K562 (cell line): ENCODE data around the gene SLC22A23. TPM values are rescaled to one million over a fixed set of nuclear protein-coding genes. Genes with fewer than 3 reads are reported as not detected.

ENCODE experiments used
- ATAC-seq: fragments of 200-7000 bp; cut with Tn5 transposase; 3 replicates; pipeline ENCODE4 v1.9.1; 2020; ENCODE audit warnings: moderate library complexity
- BruUV-seq: library from RNA; stranded (reverse); fragments of 400-500 nt; replicated peaks from 2 replicates; lab custom pipeline; 2021; lab: Mats Ljungman, UMichigan
- CTCF ChIA-PET: fragments of 300-600 bp; formaldehyde crosslinking; extraction: SDS; loops from one replicate; lab custom pipeline; 2021; ENCODE audit warnings: low intra/inter-chr PET ratio; lab: Yijun Ruan, JAX
- POLR2A ChIA-PET: fragments of 300-600, 350-650 bp; sonication (Branson Sonifier 250); formaldehyde crosslinking; extraction: SDS; loops from one replicate; lab custom pipeline; 2021; ENCODE audit warnings: antibody characterized with exemption, inconsistent platforms; lab: Yijun Ruan, JAX
- DNase-seq, 4 experiments: peaks; one replicate each; pipeline versions ENCODE4 v3.0.0 to v3.0.0-alpha.2; 2011 to 2018; ENCODE audit warnings: low spot score in 3 of 4, mixed read lengths in 3 of 4; ENCODE audit errors: extremely low read depth in 1 of 4
- FAIRE-seq: peaks from 2 replicates; lab custom pipeline; 2011; peaks lifted over from hg19 to GRCh38; lab: Jason Lieb, UNC
- H2AFZ ChIP-seq: 2 replicates; pipeline ENCODE4 v1.6.0; 2011; ENCODE audit warnings: low read depth, low read length, control low read depth, inconsistent platforms
- H3K27ac ChIP-seq: fragments of 200-600 bp; 3 replicates; pipeline ENCODE4 v1.8.0; 2011; ENCODE audit warnings: low read depth, mild to moderate bottlenecking, control low read depth, inconsistent platforms, low read length, moderate library complexity, mixed read lengths; ENCODE audit errors: extremely low read depth
- H3K27me3 ChIP-seq, 2 experiments: fragments of 300-600 bp in 1 of 2; 2 replicates in 1 of 2; 3 replicates in 1 of 2; pipeline versions ENCODE4 v1.6.0 to v1.8.0; 2011; ENCODE audit warnings: inconsistent platforms in 2 of 2, low read length in 2 of 2, mild to moderate bottlenecking in 1 of 2, mixed read lengths in 1 of 2, moderate library complexity in 1 of 2; ENCODE audit not compliant: control insufficient read depth in 2 of 2, insufficient read depth in 2 of 2
- H3K36me3 ChIP-seq: fragments of 300-600 bp; 3 replicates; pipeline ENCODE4 v1.8.0; 2011; ENCODE audit warnings: mild to moderate bottlenecking, low read length, inconsistent platforms; ENCODE audit not compliant: control insufficient read depth, insufficient read depth
- H3K4me1 ChIP-seq, 2 experiments: fragments of 200-600 bp in 1 of 2; replicated peaks in 1 of 2; 2 replicates in 1 of 2; 3 replicates in 1 of 2; pipeline versions ENCODE4 v1.5.1 to v1.8.0; 2011; ENCODE audit warnings: inconsistent platforms in 2 of 2, low read length in 2 of 2, mild to moderate bottlenecking in 1 of 2, mixed read lengths in 1 of 2, moderate library complexity in 1 of 2; ENCODE audit not compliant: control insufficient read depth in 2 of 2, insufficient read depth in 2 of 2
- H3K4me2 ChIP-seq: 2 replicates; pipeline ENCODE4 v1.6.1; 2011; ENCODE audit warnings: low read length, control low read depth, inconsistent platforms, mixed read lengths; ENCODE audit not compliant: insufficient read depth
- H3K4me3 ChIP-seq: fragments of 200-600 bp; sonication (generic), shearing (Covaris generic); 2 replicates; pipeline ENCODE4 v1.5.1; 2016; ENCODE audit warnings: control low read depth, inconsistent platforms
- H3K79me2 ChIP-seq: fragments of 200-600 bp; 3 replicates; pipeline ENCODE4 v1.8.0; 2011; ENCODE audit warnings: low read length, inconsistent platforms; ENCODE audit not compliant: control insufficient read depth, insufficient read depth
- H3K9ac ChIP-seq, 2 experiments: 2 replicates each; pipeline versions ENCODE4 v1.6.0 to v1.6.1; 2011; ENCODE audit warnings: low read depth in 2 of 2, low read length in 2 of 2, control low read depth in 1 of 2, inconsistent platforms in 1 of 2, mild to moderate bottlenecking in 1 of 2, mixed read lengths in 1 of 2; ENCODE audit not compliant: insufficient read depth in 1 of 2
- H3K9me1 ChIP-seq: one replicate; pipeline ENCODE4 v1.6.0; 2011; ENCODE audit warnings: inconsistent platforms, mild to moderate bottlenecking, low read length, moderate library complexity; ENCODE audit not compliant: control insufficient read depth, insufficient read depth
- H3K9me3 ChIP-seq: replicated peaks from 2 replicates; pipeline ENCODE4 v1.5.1; 2011; ENCODE audit warnings: low read depth, low read length, inconsistent platforms; ENCODE audit not compliant: control insufficient read depth, insufficient read depth
- H4K20me1 ChIP-seq: replicated peaks from 2 replicates; pipeline ENCODE4 v1.6.1; 2011; ENCODE audit warnings: low read length, inconsistent platforms, mixed read lengths; ENCODE audit not compliant: control insufficient read depth, insufficient read depth
- DDX20 ChIP-seq: fragments of 450-650 bp; IDR thresholded peaks from 2 replicates; pipeline ENCODE4 v1.6.1; 2016; ENCODE audit warnings: missing genetic modification characterization, low read depth, mild to moderate bottlenecking, missing compliant biosample characterization, moderate library complexity
- DMBX1 ChIP-seq: fragments of 250-450 bp; sonication (Bioruptor Pico); IDR thresholded peaks from 2 replicates; pipeline ENCODE4 v1.8.0; 2022; ENCODE audit warnings: inconsistent platforms, mild to moderate bottlenecking, moderate library complexity, borderline replicate concordance
- KDM5B ChIP-seq: fragments of 200-600 bp; sonication (generic); IDR thresholded peaks from 2 replicates; pipeline ENCODE4 v1.6.1; 2012; ENCODE audit warnings: low read depth, mild to moderate bottlenecking, moderate library complexity, low read length, control low read depth, inconsistent platforms; ENCODE audit not compliant: insufficient replicate concordance
- NBN ChIP-seq: fragments of 450-650 bp; IDR thresholded peaks from 2 replicates; pipeline ENCODE4 v1.6.1; 2016; ENCODE audit warnings: low read depth, mild to moderate bottlenecking
- NFXL1 ChIP-seq: fragments of 450-650 bp; formaldehyde crosslinking; IDR thresholded peaks from 2 replicates; pipeline ENCODE4 v1.4.0; 2021; ENCODE audit warnings: mild to moderate bottlenecking
- PHF8 ChIP-seq: fragments of 200-600 bp; sonication (generic); IDR thresholded peaks from 2 replicates; pipeline ENCODE4 v1.6.1; 2012; ENCODE audit warnings: mixed run types, mild to moderate bottlenecking, inconsistent platforms, low read length, moderate library complexity, borderline replicate concordance
- PURB ChIP-seq: sonication (generic); formaldehyde crosslinking; IDR thresholded peaks from 2 replicates; pipeline ENCODE4 v1.9.0; 2021; ENCODE audit warnings: low read depth, mild to moderate bottlenecking, missing genetic modification reagents
- ZC3H4 ChIP-seq: sonication (generic); formaldehyde crosslinking; IDR thresholded peaks from 2 replicates; pipeline ENCODE4 v1.9.0; 2021; ENCODE audit warnings: missing genetic modification reagents, borderline replicate concordance
- ZKSCAN8 ChIP-seq: fragments of 200-800 bp; sonication (Bioruptor generic); IDR thresholded peaks from 2 replicates; pipeline ENCODE4 v1.6.1; 2016; ENCODE audit warnings: missing genetic modification characterization, missing compliant biosample characterization
- ZNF133 ChIP-seq: fragments of 250-450 bp; sonication (Bioruptor Pico); IDR thresholded peaks from 2 replicates; pipeline ENCODE4 v1.4.0; 2020; ENCODE audit warnings: mild to moderate bottlenecking
- ZNF785 ChIP-seq: fragments of 250-450 bp; sonication (Bioruptor Pico); IDR thresholded peaks from 2 replicates; pipeline ENCODE4 v1.4.0; 2020; ENCODE audit warnings: mild to moderate bottlenecking
- WGBS: fragments of 100-300 bp; shearing (Covaris generic); methylation state at CpG from one replicate; pipeline ENCODE4 v1.1.6; 2016; ENCODE audit warnings: low coverage, mixed read lengths; ENCODE audit not compliant: insufficient coverage; ENCODE audit errors: missing lambda C conversion rate; 5-methylcytosine and 5-hydroxymethylcytosine counted together
- in situ Hi-C: fragments of 300-500 bp; cut with MboI; formaldehyde crosslinking; loops from 4 replicates; pipeline ENCODE4 v1.15.0; 2018; ENCODE audit warnings: inconsistent platforms, mixed read lengths
- intact Hi-C: fragments of 100-400 bp; cut with micrococcal nuclease; formaldehyde crosslinking; loops from 2 replicates; pipeline ENCODE4 v1.14.2; 2022
- polyA plus RNA-seq, 8 experiments: library from polyadenylated mRNA; depleted of rRNA in 4 of 8; stranded (reverse) in 5 of 8; unstranded in 3 of 8; fragments of >200 nt; fragmentation: Nextera tagmentation in 2 of 8; fragmentation: Illumina TruSeq in 1 of 8; extraction: Ambion mirVana in 2 of 8; extraction: Trizol in 1 of 8; gene quantifications; 2 replicates each; pipeline versions ENCODE4 v1.2.1 to v1.2.3, GENCODE V29; 2011 to 2014; ENCODE audit warnings: inconsistent platforms in 1 of 8, missing spikeins in 1 of 8
- total RNA-seq, 7 experiments: library from RNA; depleted of rRNA in 6 of 7; stranded (reverse); fragments of >200 nt in 6 of 7; fragmentation: Illumina TruSeq in 2 of 7; extraction: Trizol in 2 of 7; gene quantifications; 2 replicates each; pipeline versions ENCODE4 v1.2.1 to v1.2.3, GENCODE V29; 2011 to 2021; ENCODE audit warnings: low replicate concordance in 1 of 7
- TF ChIP-seq, protein P1 (sequence below), 2 experiments: fragments of 250-450 bp in 1 of 2; fragments of 450-650 bp in 1 of 2; sonication (Bioruptor Pico) in 1 of 2; IDR thresholded peaks; 2 replicates each; pipeline versions ENCODE4 v1.6.1 to v1.8.0; 2016 to 2021; ENCODE audit warnings: mild to moderate bottlenecking in 2 of 2, moderate library complexity in 2 of 2, missing compliant biosample characterization in 1 of 2, missing genetic modification characterization in 1 of 2
- TF ChIP-seq, protein P2 (sequence below): fragments of 450-650 bp; IDR thresholded peaks from one replicate; pipeline ENCODE4 v1.6.1; 2018; ENCODE audit warnings: mild to moderate bottlenecking, moderate library complexity; ENCODE audit not compliant: partially characterized antibody
- TF ChIP-seq, protein P3 (sequence below): fragments of 450-650 bp; formaldehyde crosslinking; IDR thresholded peaks from 2 replicates; pipeline ENCODE4 v1.4.0; 2020; ENCODE audit warnings: mild to moderate bottlenecking, mixed read lengths

Gene SLC22A23
- total and polyA plus RNA-seq, 9 of the 15 experiments (the other 6 are each of a cell fraction or from before 2014, with no cell fraction given) = 0.30 to 8.7 (median 2.5) TPM

DNA sequence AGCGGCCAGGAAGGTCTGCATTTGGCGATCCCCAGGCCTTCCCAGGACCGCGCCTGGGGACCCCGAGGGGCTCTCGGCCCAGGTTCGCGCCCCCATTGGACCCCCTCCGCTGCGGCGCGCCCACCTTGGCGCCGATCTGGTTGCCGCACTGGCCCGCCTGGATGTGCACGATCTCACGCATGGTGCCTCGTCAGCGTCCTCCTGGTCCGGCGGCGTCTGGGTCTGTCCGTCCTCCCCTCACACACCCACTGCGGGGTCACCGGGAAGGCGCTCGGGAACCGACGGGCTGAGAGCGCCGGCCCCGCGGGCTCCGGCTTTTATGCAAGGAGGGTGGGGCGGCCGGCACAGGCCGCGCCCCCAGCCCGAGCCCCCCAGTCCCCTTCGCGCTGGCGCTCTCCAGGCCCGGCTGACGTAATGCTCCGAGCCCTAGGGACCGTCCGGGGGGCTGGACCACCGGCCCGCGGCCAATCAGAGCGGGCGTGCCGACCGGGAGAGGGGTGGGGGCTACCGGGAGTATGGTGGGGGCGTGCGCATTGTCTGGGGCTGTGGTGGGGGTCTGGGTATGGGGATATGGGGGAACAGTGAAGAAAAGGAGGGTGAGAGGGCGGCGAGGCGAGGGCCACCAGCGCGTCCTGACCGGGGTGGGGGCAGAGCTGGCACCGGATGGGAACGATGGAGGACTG is 229.3 kb downstream of the SLC22A23 start, which contains the start of gene TUBB2B (continued):
- TF ChIP-seq, protein P1, sequence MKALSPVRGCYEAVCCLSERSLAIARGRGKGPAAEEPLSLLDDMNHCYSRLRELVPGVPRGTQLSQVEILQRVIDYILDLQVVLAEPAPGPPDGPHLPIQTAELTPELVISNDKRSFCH (CRISPR knock-in tag; IDR thresholded peaks at IDR 0.05) = no peak
- TF ChIP-seq, protein P1 (tag; IDR thresholded peaks at IDR 0.05) = 0 out of 2 replicates have a peak, but pooled peaks have one; percentile 17
- TF ChIP-seq DDX20 = no peak

DNA sequence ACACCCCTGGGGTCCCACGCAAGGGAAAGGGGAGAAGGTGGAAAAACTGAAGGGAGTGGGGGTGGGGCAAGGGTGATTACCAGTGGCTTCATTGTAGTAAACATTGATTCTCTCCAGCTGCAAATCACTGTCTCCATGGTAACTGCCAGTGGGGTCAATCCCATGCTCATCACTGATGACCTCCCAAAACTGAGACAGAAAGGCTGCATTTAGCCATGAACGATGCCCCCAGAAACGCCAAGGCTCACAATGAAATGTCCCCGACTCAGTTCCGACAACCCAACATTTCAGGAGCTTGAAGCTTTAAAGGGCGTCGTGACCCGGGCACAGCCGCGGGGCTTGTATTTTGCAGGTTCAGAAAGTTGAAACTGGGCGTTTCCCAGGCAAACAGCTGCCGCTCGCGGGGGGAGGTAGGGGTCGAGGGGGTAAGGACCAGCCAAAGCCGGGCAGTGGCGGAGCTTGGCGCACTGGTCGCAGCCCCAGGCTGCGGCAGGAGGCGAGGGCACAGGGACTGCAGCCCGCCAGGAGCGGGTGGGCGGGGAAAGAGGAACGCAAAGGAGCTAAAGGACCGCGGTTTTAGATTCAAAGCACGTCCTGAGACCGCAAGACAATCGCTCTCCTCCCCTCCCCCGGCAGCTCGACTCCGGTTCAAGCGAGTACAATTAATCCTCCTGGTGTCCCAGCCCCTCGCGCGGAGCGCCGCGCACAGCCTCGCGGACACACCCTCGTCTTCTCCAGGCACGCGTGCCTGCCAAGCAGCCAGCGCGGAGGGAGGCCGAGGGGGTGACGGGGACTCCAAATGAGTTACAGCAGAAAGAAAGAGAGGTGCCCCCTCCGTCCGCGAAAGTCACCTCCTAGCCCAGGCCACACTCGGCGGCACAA is 230.1 kb downstream of the SLC22A23 start:
- Histone ChIP-seq H3K79me2 (no peaks in the 10 kb centered on the region), H3K9ac (peak overlapping the region; percentile 51 to 90), H3K36me3 (no peaks in the 10 kb centered on the region), H3K4me2 (peak overlapping the region; percentile 84), H3K9me3 (no peaks in the 10 kb centered on the region), H3K9me1 (no peaks in the 10 kb centered on the region), H3K4me1 (peaks cover 35 to 47% of the 10 kb centered on the region in 2 experiments), H3K4me3 (peak overlapping the region; percentile 36), H3K27ac (no peak overlapping the region), H2AFZ (peak overlapping the region; percentile 86), H3K27me3 (peaks cover 33 to 59% of the 10 kb centered on the region in 2 experiments), H4K20me1 (no peaks in the 10 kb centered on the region)
- POLR2A ChIA-PET = interaction anchor here (0.7 to 1.3 kb wide), 4 partner anchors 10 to 33 kb away, joined by 3 to 4 read pairs (median 4); no protein-coding TSS in a partner anchor
- CTCF ChIA-PET = no interaction called here
- in situ Hi-C loops = no loop called here
- DNase-seq (peak; percentile 57 to 72 (median 61)), ATAC-seq (peak; percentile 67), FAIRE-seq (peak; percentile 70)
- intact Hi-C loops = no loop called here
- WGBS = 3% methylated on average over 52 of the region's 54 CpGs
- TSS peak; percentile 59 for BruUV-seq
- TF ChIP-seq, protein P2, sequence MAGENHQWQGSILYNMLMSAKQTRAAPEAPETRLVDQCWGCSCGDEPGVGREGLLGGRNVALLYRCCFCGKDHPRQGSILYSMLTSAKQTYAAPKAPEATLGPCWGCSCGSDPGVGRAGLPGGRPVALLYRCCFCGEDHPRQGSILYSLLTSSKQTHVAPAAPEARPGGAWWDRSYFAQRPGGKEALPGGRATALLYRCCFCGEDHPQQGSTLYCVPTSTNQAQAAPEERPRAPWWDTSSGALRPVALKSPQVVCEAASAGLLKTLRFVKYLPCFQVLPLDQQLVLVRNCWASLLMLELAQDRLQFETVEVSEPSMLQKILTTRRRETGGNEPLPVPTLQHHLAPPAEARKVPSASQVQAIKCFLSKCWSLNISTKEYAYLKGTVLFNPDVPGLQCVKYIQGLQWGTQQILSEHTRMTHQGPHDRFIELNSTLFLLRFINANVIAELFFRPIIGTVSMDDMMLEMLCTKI = no peak
- TF ChIP-seq, protein P3, sequence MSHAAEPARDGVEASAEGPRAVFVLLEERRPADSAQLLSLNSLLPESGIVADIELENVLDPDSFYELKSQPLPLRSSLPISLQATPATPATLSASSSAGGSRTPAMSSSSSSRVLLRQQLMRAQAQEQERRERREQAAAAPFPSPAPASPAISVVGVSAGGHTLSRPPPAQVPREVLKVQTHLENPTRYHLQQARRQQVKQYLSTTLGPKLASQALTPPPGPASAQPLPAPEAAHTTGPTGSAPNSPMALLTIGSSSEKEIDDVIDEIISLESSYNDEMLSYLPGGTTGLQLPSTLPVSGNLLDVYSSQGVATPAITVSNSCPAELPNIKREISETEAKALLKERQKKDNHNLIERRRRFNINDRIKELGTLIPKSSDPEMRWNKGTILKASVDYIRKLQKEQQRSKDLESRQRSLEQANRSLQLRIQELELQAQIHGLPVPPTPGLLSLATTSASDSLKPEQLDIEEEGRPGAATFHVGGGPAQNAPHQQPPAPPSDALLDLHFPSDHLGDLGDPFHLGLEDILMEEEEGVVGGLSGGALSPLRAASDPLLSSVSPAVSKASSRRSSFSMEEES (CRISPR knock-in tag) = no peak
- TF ChIP-seq PURB (CRISPR knock-in tag) (no peak), ZNF133 (no peak), NBN (no peak), ZKSCAN8 (no peak), NFXL1 (no peak), ZNF785 (CRISPR knock-in tag) (no peak), PHF8 (no peak), KDM5B (peak; percentile 52), DMBX1 (CRISPR knock-in tag) (no peak), ZC3H4 (no peak)
